HG02973 (cell line): ENCODE results near the gene CPSF4.

Experiments used
- ATAC-seq: cut with Tn5 transposase; IDR thresholded peaks from one replicate; pipeline ENCODE4 v1.9.1; 2021; ENCODE audit warnings: moderate library complexity; ENCODE audit not compliant: unreplicated experiment

CPSF4 gene

GRCh38 chr7:99447943-99448342 is 9.2 kb downstream of the CPSF4 start:
- ATAC-seq: no peak

GRCh38 chr7:99448855-99449254 is 10.1 kb downstream of the CPSF4 start:
- ATAC-seq: no peak

DNA sequence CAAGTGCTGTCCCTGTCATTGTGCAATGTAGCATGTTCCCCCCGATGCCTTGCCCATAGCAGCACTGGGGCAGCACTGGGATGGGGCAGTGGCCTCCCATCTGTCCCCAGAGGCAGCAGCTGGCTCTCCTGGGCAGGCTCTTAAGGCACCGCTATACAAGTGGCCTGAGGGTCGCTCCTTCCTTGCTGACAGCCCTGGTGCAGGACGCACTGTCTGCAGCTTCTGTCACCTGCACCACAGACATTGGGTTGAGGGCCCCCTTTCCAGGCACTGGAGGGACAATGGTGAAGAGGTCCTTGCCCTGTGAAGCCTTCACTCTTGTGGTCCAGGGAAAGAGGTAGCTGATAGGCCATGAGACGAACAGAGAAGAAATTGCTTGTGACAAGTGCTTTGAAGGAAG is 10.6 kb downstream of the CPSF4 start:
- no peak for ATAC-seq

GRCh38 chr7:99451936-99452335 is 13.2 kb downstream of the CPSF4 start:
- ATAC-seq: no peak

- ATAC-seq: no peak
These were observed 13.8 kb downstream of the CPSF4 start for GRCh38 chr7:99452541-99452940.

DNA sequence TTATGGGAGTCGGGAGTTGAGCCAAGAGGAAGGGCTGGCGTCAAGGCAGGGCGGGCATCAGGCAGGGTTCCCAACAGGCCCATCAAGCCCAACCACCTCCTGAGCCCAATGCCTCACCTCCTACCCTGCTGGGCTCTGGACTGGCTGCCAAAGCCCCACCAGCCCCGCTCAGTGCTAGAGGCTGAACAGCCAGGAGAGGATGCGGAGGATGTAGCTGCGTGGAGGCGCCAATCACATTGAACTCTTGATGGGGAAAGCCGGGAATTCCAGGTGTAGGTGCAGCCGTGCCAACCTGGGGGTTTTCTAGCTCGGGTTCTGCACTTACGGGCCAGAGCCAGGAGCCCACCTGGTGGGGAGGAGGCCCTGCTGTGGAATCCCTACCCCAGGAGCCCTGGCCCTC is 14.4 kb downstream of the CPSF4 start:
- no peak for ATAC-seq

DNA sequence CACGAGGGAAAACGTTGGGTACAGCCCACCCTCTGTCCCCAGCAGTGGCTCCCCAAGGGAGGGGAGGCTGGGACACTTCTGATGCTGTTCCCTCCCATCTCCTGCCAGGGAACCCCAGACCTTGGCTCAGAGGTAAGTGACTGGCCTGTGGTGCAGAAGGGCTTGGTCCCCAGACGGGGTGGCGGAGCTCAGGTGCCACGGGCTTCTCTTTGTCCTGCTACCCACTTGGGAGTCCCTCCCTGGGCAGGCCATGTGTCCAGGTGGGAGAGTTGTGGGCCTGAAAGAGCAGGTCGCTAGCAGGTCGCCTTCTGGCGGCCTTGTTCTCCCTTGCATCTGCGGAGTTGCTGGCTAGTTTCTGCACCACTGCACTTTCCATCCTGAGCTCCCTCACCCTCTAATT is 17.1 kb downstream of the CPSF4 start:
- ATAC-seq: no peak

DNA sequence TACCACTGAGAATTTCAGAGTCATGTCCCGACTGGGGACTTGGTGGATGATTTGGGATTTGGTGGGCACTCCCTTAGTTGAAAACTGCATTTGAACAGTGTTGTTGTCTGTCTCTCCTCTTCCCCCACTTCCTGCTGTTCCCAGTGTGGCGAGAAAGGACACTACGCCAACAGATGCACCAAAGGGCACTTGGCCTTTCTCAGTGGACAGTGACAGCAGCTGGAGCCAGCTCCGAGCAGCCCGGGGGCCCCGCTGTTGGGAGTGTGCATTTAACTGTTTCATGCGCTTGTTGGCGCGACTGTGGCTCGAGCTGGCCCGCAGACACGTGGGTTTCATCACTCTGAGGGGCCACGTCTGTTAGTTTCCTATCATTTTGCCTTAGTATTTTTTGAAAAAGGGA is 17.5 kb downstream of the CPSF4 start:
- ATAC-seq: no peak

- no peak for ATAC-seq
These were observed 18.4 kb downstream of the CPSF4 start for GRCh38 chr7:99457050-99457649.

DNA sequence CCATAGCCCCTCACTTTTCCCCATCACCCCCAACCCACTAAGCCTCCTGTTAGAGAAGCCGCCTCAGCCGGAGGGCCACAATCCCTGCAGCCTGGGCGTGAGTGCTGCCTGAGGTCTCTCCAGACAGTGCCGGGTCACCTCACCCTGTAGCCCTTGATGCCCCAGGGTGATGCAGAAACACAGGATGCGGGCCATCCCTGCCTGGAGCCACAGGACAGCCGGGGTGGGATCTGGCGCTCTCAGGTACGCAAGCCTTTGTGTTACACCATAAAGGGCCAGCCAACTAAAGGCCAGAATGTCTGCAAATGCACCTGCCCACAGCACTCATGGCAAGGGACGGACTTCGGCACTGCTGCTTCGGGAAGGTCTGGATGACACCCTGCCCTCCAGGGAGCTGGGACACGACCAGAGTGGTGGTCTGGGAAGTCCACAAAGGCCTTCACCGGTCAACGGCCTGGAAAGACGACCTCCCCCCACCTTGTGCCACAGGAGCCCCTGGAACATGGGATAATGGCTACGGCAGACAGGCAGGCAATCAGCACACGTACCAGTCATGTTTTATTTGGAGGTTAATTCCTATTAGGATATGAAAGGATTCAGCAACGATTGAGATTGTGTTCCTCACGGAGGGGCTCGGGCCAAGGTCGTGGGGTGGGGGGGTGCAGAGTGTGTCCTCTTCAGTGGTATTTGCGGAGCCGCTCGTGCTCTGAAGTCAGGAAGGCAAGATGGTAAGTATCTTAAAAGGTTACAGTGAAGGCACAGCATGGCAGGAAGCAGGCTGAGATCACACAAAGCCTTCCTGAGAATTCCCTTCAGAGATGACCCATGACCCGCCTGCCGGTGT is 19.1 kb downstream of the CPSF4 start:
- no peak for ATAC-seq

DNA sequence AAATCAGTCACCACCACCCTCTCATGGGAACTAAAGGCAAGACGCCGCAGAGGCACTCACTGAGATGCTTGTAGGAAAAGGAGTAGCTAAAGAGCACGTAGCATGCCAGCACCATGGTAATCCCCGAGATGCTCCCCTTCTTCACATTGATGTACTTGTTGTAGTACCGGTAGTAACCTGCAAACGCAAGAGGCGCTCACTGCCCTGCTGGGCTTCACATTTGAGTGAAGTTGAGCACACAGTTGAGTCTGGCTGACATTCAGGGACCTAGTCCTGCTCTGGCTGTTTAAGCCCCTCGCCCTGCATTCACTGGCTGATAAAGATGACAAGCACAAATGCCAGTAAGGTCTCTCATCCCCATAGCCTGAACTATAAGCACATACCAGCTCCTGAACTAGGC is 20.3 kb downstream of the CPSF4 start:
- no peak for ATAC-seq

GRCh38 chr7:99460651-99461050 is 21.9 kb downstream of the CPSF4 start:
- no peak for ATAC-seq

- ATAC-seq: no peak
These were observed 22.5 kb downstream of the CPSF4 start for GRCh38 chr7:99461221-99461620.

DNA sequence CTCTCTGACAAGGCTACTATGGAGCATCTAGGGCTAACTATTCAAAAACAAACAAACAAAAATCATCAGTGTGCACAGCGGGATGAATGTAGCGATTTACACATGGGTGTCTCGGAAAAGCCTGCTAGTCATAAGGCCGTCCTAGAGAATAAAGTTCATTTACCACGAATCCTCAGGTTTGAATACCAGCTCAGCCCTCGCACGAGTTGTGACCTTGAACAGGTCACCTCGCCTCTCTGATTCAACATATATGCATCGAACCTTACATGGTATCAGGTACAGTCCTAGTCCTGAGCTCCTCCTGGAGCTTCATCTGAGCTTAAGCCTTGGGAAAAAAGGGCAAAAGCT is 26.7 kb downstream of the CPSF4 start:
- ATAC-seq: peak; percentile 8

GRCh38 chr7:99468336-99468918 is 29.7 kb downstream of the CPSF4 start:
- ATAC-seq: no peak

- ATAC-seq: no peak
These were observed 30.8 kb downstream of the CPSF4 start for GRCh38 chr7:99469381-99470065.

DNA sequence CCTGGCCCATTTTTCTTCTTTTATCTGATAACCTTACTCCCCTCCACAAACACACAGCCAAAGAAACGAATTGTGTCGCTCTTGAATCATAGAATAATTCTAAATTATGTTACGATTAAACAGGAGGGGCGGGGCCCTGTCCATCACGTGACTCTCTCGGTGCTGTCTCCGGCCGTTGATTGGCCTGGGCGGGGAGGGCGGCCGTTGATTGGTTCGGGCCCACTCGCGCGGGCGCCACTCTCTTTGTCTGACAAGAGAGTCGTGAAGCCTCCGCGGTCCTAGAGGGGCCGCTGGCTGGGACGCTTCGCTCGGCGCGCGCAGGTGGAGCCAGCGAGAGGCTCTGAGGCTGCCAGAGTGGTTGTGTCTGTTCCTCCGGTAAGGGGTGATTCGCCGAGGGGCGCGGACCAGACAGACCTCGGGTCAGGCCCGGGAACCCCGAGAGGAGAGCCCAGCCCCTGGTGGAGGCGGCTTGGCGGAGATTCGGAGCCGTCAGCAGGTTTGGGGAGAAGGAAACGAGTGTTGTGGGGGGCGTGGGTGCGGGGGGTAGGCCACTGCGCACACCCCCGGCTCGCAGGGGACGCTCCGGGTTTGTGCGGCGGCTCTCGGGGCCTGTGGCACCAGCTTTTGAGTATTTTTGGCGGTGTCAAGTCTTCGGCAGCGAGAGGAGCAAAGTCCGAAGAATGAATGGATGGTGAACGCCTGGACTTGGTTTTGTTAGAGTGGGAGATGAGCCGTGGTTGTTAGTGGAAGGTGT is 34.0 kb downstream of the CPSF4 start, which contains the start of gene ZNF789:
Gene ZNF789, plus strand, starts transcription at position 330 of the 754 bp plus-strand sequence. CDS start 3,567 bp downstream, outside the sequence.
- peak; percentile 93 for ATAC-seq

DNA sequence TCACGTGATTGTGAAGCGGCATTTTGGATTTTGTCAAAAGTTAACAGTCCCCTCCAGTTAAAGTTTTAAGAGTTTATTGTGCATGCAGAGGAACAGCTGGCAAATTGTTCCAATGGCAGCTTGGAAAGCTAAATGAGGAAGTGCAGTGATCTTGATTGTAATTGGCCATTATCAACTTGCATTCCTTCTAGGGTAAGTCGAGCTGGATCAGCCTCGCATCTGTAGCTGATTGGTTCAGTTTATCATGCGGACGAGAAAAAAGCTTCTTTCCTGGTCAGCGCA is 34.5 kb downstream of the CPSF4 start:
- ATAC-seq: peak; percentile 24

DNA sequence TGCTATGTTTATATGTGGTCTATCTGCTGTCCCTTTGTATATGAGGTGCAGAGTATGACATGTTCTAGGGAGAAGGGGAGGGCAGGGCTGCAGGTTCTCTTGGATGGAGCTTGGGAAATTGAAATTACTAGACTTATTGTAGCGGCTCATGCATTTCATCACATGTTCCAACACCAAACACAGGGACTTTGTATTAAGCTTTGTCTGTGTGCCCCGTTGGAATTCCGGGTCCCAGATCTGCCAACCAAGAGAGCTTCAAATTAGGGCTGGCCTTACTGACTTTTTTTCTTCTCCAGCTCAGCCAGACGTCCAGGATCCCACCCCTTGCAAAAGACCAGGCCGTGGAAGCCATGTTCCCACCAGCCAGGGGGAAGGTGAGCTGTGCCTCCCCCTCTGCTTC is 37.4 kb downstream of the CPSF4 start:
- ATAC-seq: no peak

- ATAC-seq: no peak
These were observed 40.0 kb downstream of the CPSF4 start for GRCh38 chr7:99478464-99479440.
